Measurements from ENCODE around the gene GPD1L.

GPD1L gene

DNA sequence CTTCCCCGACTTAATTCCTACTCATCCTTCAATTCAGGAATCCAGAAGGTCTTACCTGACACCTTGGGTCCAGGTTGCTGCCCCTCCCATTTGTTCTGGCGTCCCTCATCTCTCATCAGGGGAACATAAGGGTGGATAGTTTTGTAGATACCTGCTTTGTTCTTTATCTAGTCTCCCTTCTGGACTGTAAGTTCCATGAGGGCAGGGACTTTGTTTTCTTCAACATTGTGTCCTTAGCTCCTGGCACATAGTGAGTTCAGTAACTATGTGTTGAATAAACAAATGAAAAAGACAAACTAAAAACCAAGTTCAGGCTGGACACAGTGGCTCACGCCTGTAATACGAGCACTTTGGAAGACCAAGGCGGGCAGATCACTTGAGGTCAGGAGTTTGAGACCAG, 13.2 kb upstream of the GPD1L start:
- no peak overlapping the region for H3K4me3 ChIP-seq (ENCODE audit: low read depth, low read length)
- TF ChIP-seq, protein P1, sequence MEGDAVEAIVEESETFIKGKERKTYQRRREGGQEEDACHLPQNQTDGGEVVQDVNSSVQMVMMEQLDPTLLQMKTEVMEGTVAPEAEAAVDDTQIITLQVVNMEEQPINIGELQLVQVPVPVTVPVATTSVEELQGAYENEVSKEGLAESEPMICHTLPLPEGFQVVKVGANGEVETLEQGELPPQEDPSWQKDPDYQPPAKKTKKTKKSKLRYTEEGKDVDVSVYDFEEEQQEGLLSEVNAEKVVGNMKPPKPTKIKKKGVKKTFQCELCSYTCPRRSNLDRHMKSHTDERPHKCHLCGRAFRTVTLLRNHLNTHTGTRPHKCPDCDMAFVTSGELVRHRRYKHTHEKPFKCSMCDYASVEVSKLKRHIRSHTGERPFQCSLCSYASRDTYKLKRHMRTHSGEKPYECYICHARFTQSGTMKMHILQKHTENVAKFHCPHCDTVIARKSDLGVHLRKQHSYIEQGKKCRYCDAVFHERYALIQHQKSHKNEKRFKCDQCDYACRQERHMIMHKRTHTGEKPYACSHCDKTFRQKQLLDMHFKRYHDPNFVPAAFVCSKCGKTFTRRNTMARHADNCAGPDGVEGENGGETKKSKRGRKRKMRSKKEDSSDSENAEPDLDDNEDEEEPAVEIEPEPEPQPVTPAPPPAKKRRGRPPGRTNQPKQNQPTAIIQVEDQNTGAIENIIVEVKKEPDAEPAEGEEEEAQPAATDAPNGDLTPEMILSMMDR (IDR thresholded peaks at IDR 0.05; ENCODE audit: borderline replicate concordance, insufficient read depth, low read depth, low read length), result no peak

DNA sequence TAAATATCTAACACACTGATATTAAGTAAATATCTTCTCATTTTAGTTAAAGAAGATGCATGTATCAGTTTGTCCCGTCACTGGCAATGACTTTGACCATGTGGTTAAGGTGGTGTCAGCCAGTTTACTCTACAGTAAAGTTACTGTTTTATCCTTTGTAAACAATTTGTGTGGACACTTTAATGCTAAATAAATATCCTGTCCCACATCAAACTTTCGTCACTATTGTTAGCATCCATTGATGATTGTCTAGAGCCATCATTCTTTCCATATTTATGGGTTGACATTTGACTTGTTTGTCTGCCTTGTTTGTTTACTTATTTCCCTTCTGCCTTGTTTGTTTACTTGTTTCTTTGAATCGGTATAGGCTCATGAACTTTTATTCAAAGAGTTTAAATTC, 11.0 kb upstream of the GPD1L start:
- TF ChIP-seq, protein P1 (IDR thresholded peaks at IDR 0.05; ENCODE audit: borderline replicate concordance, insufficient read depth, low read depth, low read length), result no peak
- H3K4me3 ChIP-seq (ENCODE audit: low read depth, low read length), result no peak overlapping the region

DNA sequence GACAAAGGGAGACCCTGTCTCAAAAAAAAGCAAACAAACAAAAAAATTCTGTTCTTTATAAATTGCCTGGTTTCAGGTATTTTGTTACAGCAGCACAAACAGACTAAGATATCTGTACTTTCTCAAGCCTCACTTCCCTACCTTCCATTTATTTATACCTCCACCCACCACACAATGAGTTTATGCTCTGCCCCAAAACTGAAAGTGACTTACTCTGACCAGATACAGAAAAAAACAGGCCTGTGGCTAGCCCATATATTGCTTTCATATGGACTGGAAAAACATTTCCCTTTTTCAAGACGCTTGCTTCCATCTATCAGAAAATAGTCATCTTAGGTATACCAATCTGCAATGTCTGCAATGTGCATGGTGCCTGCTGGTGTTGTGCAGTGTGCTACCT, 8.7 kb upstream of the GPD1L start:
- TF ChIP-seq, protein P1 (IDR thresholded peaks at IDR 0.05; ENCODE audit: borderline replicate concordance, insufficient read depth, low read depth, low read length), result no peak
- H3K4me3 ChIP-seq (ENCODE audit: low read depth, low read length), result no peak overlapping the region

DNA sequence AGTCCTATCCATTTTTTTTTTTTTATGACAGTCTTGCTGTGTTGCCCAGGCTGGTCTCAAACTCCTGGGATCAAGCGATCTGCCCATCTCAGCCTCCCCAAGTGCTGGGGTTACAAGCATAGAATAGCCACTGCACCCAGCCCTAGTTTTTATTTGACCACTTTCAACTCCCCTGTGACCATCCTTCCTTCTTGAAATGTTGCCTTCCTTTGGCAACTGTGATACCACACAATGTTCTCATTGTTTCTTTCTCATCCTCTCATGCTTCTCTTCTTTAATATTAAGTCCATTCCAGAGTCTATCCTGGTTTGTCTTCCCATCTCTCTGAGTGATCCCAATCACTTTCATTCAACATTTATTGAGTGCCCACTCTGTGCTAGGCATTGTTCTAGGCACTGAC, 7.9 kb upstream of the GPD1L start:
- no peak overlapping the region for H3K4me3 ChIP-seq (ENCODE audit: low read depth, low read length)
- TF ChIP-seq, protein P1 (IDR thresholded peaks at IDR 0.05; ENCODE audit: borderline replicate concordance, insufficient read depth, low read depth, low read length), result no peak

DNA sequence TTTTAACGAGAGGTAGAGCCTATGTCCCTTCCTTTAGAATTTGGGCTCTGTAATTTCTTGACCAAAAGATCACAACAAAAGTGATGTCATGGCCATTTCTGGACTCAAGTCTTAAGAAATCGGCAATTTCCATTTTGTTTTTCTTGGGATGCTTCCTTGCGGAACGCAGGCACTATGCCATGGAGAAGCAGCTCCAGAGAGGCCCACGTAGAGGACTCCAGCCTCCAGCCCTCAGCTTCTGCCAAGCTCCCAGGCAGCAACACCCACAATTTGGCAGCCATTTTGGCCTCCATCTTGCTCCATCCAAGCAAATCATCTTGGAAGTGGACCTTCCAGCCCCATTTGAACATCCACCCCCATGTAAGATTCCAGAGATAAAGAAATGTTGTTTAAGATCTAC, 6.0 kb upstream of the GPD1L start:
- TF ChIP-seq, protein P1 (IDR thresholded peaks at IDR 0.05; ENCODE audit: borderline replicate concordance, insufficient read depth, low read depth, low read length), result no peak
- no peak overlapping the region for H3K4me3 ChIP-seq (ENCODE audit: low read depth, low read length)

DNA sequence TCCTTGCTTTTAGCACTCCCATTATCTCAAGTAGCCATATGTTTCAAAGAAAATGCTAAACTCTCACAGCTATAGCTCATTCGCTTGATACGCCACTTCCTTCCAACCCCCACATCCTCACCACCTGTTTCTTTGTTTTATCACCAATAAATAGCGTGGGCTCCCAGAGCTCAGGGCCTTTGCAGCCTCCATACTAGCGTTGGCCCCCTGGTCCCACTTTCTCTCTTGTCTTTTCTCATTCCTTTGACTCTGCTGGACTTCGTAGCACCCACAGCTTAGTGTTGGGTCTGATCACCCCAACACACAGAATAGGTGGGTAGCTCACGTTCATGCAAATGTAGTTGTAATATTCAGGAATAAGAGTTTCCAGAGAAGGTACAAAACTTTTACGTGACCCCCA, 4.1 kb upstream of the GPD1L start:
- H3K4me3 ChIP-seq (ENCODE audit: low read depth, low read length), result no peak overlapping the region
- TF ChIP-seq, protein P1 (IDR thresholded peaks at IDR 0.05; ENCODE audit: borderline replicate concordance, insufficient read depth, low read depth, low read length), result no peak

DNA sequence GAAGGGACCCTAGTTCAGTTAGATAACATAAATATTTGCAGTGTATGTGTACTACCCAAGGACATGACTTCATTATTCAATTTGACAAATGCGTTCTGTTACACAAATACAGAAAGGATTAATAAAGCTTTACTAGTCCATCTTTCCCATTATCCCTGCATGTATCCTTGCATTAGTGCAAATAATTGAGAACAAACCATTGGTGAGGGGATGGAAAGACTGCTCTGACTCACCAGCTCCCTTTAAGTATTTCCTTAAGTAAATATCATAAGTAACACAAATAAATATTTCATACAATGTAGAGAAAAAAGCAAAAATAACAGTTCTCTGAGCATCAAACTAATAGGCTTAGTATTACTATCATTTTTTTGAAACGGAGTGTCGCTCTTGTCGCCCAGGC, 1.9 kb upstream of the GPD1L start:
- TF ChIP-seq, protein P1 (IDR thresholded peaks at IDR 0.05; ENCODE audit: borderline replicate concordance, insufficient read depth, low read depth, low read length), result no peak
- no peak overlapping the region for H3K4me3 ChIP-seq (ENCODE audit: low read depth, low read length)

All from GM12875 (cell line).